DND-41 (cell line): Measurements from ENCODE around the gene ARPP19.

Experiments used
- CTCF ChIP-seq: IDR thresholded peaks from 2 replicates; pipeline ENCODE4 v1.5.1; 2012; ENCODE audit warnings: borderline replicate concordance, low read length, moderate library complexity, mild to moderate bottlenecking; ENCODE audit not compliant: poor library complexity, severe bottlenecking; ENCODE audit errors: extremely low read depth
- EZH2 ChIP-seq: IDR thresholded peaks from 3 replicates; pipeline ENCODE4 v1.6.1; 2012; ENCODE audit warnings: borderline replicate concordance, low read depth, mild to moderate bottlenecking, moderate library complexity, low read length, inconsistent platforms; ENCODE audit not compliant: severe bottlenecking

GRCh38 chr15:52499506-52499905, 69.3 kb downstream of the ARPP19 start:
- no peak for TF ChIP-seq CTCF
- no peak for TF ChIP-seq EZH2
